ENCODE measurements around the gene GNAQ. TPM values are rescaled to one million over a fixed set of nuclear protein-coding genes. Genes with fewer than 3 reads are reported as not detected.
"Not testable (repeated sequence)": the region's sequence is repeated elsewhere in the genome, so short reads cannot be mapped to it uniquely, and the experiment has no call there.

GNAQ gene
- total and polyA plus RNA-seq, 2 experiments from 2014 or later = 21.1 to 32.8 TPM

DNA sequence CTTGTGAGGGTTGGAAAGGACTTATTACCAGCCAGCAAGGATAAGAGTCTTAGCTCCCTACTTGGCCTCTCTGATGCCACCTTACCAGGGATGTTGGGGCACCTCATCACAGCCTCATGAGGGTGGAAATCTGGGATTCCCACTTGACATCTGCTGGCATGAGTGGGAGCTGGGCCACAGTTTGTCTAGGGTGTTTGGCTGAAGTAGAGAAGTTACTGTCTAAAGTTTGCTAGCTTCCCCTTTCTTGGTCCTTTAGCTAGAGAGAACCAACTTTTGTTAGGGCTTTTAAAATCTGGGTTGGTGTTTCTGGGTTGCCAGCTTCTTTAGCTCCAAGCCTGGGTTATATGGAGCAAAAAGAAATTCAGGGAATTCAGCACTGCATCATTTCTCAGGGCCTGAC, 326.0 kb downstream of the GNAQ start:
- TF ChIP-seq, protein P1, sequence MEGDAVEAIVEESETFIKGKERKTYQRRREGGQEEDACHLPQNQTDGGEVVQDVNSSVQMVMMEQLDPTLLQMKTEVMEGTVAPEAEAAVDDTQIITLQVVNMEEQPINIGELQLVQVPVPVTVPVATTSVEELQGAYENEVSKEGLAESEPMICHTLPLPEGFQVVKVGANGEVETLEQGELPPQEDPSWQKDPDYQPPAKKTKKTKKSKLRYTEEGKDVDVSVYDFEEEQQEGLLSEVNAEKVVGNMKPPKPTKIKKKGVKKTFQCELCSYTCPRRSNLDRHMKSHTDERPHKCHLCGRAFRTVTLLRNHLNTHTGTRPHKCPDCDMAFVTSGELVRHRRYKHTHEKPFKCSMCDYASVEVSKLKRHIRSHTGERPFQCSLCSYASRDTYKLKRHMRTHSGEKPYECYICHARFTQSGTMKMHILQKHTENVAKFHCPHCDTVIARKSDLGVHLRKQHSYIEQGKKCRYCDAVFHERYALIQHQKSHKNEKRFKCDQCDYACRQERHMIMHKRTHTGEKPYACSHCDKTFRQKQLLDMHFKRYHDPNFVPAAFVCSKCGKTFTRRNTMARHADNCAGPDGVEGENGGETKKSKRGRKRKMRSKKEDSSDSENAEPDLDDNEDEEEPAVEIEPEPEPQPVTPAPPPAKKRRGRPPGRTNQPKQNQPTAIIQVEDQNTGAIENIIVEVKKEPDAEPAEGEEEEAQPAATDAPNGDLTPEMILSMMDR (IDR thresholded peaks at IDR 0.05; ENCODE audit: low read depth, low read length) = no peak
- Histone ChIP-seq H3K4me1 (ENCODE audit: low read depth) (no peaks in the 10 kb centered on the region), H3K27ac (no peak overlapping the region), H3K27me3 (no peaks in the 10 kb centered on the region), H3K4me3 (no peak overlapping the region), H3K9me3 (ENCODE audit: low read depth) (no peaks in the 10 kb centered on the region), H3K36me3 (no peaks in the 10 kb centered on the region)
- no peak for DNase-seq (ENCODE audit: low read depth in 1 of 2, low spot score in 1 of 2)

DNA sequence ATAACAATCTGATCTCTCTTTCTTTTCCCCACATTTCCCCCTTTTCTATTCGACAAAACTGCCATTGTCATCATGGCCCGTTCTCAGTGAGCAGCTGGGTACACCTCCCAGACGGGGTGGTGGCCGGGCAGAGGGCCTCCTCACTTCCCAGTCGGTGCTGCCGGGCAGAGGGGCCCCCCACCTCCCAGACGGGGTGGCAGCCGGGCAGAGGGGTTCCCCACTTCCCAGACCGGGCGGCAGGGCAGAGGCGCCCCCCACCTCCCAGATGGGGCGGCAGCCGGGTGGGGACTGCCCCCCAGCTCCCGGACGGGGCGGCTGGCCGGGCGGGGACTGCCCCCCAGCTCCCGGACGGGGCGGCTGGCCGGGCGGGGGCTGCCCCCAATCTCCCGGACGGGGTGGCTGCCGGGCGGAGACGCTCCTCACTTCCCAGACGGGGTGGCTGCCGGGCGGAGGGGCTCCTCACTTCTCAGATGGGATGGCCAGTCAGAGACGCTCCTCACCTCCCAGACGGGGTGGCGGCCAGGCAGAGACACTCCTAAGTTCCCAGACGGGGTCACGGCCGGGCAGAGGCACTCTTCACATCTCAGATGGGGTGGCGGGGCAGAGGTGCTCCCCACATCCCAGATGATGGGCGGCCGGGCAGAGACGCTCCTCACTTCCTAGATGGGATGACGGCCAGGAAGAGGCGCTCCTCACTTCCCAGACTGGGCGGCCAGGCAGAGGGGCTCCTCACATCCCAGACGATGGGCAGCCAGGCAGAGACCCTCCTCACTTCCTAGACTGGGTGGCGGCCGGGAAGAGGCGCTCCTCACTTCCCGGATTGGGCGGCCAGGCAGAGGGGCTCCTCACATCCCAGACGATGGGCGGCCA, 328.9 kb downstream of the GNAQ start:
- not testable (repeated sequence) for H3K36me3 ChIP-seq; H3K4me3 ChIP-seq; DNase-seq (ENCODE audit: low read depth in 1 of 2, low spot score in 1 of 2); H3K27me3 ChIP-seq; H3K4me1 ChIP-seq (ENCODE audit: low read depth); H3K9me3 ChIP-seq (ENCODE audit: low read depth); H3K27ac ChIP-seq

DNA sequence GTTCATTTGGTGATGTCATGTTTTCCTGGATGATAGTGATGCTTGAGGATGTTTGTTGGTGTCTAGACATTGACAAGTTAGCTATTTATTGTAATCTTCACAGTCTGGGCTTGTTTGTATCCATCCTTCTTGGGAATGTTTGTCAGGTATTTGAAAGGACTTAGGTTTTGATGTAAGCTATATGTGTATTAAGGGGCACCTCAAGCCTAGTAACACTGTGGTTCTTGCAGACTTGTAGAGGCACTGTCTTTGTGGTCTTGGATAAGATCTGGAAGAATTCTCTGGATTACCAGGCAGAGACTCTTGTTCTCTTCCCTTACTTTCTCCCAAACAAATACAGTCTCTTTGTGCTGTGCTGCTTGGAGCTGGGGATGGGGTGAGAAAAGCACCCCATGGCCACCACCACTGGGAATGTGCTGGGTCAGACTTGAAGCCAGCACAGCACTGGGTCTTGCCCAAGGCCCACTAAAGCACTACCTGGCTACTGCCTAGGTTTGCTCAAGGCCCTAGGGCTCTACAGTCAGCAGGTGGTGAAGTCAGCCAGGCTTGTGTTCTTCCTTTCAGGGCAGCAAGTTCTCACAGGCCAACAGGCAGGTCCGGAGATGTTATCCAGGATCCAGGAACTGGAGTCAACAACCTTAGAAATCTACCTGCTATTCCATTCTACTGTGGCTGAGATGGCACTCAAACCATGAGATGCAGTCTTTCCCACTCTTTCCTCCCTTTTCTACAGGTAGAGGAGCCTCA, 334.2 kb downstream of the GNAQ start:
- H3K4me1 ChIP-seq (ENCODE audit: low read depth) = no peaks in the 10 kb centered on the region
- H3K27ac ChIP-seq = no peak overlapping the region
- TF ChIP-seq, protein P1 (IDR thresholded peaks at IDR 0.05; ENCODE audit: low read depth, low read length) = no peak

DNA sequence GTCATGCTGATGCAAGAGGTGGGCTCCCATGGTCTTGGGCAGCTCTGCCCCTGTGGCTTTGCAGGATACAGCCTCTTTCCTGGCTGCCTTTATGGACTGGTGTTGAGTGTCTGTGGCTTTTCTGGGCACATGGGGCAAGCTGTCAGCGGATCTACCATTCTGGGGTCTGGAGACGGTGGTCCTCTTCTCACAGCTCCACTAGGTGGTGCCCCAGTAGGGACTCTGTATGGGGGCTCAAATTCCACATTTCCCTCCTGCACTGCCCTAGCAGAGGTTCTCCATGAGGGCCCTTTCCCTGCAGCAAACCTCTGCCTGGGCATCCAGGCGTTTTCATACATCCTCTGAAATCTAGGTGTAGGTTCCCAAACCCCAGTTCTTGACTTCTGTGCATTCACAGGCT, 340.9 kb downstream of the GNAQ start:
- not testable (repeated sequence) for H3K4me3 ChIP-seq; H3K4me1 ChIP-seq (ENCODE audit: low read depth); H3K27ac ChIP-seq; H3K9me3 ChIP-seq (ENCODE audit: low read depth); H3K27me3 ChIP-seq; DNase-seq (ENCODE audit: low read depth in 1 of 2, low spot score in 1 of 2); H3K36me3 ChIP-seq

More for the DNA sequence above, 334.2 kb downstream of the GNAQ start:
- Histone ChIP-seq H3K9me3 (ENCODE audit: low read depth) (no peaks in the 10 kb centered on the region), H3K36me3 (no peaks in the 10 kb centered on the region), H3K4me3 (no peak overlapping the region), H3K27me3 (no peaks in the 10 kb centered on the region)
- DNase-seq (ENCODE audit: low read depth in 1 of 2, low spot score in 1 of 2) = no peak

DNA sequence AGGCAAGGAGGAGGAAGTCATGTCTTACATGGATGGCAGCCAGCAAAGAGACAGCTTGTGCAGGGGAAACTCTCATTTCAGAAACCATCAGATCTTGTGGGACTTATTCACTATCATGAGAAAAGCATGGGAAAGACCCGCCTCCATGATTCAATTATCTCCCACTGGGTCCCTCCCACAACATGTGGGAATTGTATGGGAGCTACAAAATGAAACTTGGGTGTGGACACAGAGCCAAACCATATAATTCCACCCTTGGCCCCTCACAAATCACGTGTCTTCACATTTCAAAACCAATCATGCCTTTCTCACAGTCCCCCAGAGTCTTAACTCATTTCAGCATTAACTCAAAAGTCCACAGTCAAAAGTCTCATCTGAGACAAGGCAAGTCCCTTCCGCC, 341.5 kb downstream of the GNAQ start:
- not testable (repeated sequence) for H3K4me3 ChIP-seq; H3K27ac ChIP-seq; H3K4me1 ChIP-seq (ENCODE audit: low read depth); H3K27me3 ChIP-seq; H3K36me3 ChIP-seq; H3K9me3 ChIP-seq (ENCODE audit: low read depth); DNase-seq (ENCODE audit: low read depth in 1 of 2, low spot score in 1 of 2)

DNA sequence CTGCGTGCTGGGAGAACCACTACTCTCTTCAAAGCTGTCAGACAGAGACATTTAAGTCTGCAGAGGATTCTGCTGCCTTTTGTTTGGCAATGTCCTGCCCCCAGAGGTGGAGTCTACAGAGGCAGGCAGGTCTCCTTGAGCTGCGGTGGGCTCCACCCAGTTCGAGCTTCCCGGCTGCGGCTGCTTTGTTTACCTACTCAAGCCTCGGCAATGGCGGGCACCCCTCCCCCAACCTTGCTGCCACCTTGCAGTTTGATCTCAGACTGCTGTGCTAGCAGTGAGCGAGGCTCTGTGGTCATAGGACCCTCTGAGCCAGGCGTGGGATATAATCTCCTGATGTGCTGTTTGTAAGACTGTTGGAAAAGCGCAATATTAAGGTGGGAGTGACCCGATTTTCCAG, 343.9 kb downstream of the GNAQ start:
- not testable (repeated sequence) for H3K27me3 ChIP-seq; H3K27ac ChIP-seq; H3K36me3 ChIP-seq; DNase-seq (ENCODE audit: low read depth in 1 of 2, low spot score in 1 of 2); H3K4me1 ChIP-seq (ENCODE audit: low read depth); H3K4me3 ChIP-seq; H3K9me3 ChIP-seq (ENCODE audit: low read depth)

DNA sequence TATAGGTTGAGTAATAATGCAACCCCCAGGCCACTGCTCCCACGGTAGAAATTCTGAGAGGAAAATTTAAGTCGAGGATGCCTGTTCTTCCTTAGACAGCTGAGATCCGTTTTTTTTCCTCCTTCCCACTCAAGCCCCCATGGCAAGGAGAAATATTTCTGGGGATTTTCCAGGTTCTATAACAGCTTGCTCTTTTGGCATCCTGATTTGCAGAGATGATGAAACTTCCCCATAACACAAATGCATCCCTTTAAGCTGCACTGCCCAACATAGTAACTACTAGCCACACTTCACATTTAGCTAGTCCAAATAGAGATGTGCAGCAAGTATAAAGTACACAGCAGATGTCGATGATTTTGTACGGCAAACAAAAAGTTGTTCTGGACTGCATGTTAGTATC, 351.0 kb downstream of the GNAQ start:
- no peaks in the 10 kb centered on the region for H3K9me3 ChIP-seq (ENCODE audit: low read depth)
- DNase-seq (ENCODE audit: low read depth in 1 of 2, low spot score in 1 of 2) = peak in 1 of 2 donors; percentile 33
- no peaks in the 10 kb centered on the region for H3K4me1 ChIP-seq (ENCODE audit: low read depth)
- H3K27ac ChIP-seq = no peak overlapping the region
- TF ChIP-seq, protein P1 (IDR thresholded peaks at IDR 0.05; ENCODE audit: low read depth, low read length) = no peak
- no peaks in the 10 kb centered on the region for H3K36me3 ChIP-seq
- H3K4me3 ChIP-seq = no peak overlapping the region
- no peaks in the 10 kb centered on the region for H3K27me3 ChIP-seq

Data from cardiac muscle cell (in vitro differentiated cells and primary cell).